Mesenchymal stem cell (in vitro differentiated cells and primary cell): Measurements from ENCODE around the gene PDE6B.

Source experiments
- DNase-seq: peaks from one replicate; pipeline ENCODE4 v3.0.0-alpha.2; 2013
- H2AFZ ChIP-seq: one replicate; pipeline ENCODE4 v1.6.1; 2013; ENCODE audit warnings: low read depth, mild to moderate bottlenecking, control low read depth, inconsistent platforms, low read length, moderate library complexity
- H2AK5ac ChIP-seq: 2 replicates; pipeline ENCODE4 v1.6.1; 2013; ENCODE audit warnings: low read length, moderate library complexity, mild to moderate bottlenecking, inconsistent platforms; ENCODE audit not compliant: severe bottlenecking
- H2BK120ac ChIP-seq: one replicate; pipeline ENCODE4 v1.6.1; 2013; ENCODE audit warnings: low read depth, mild to moderate bottlenecking, inconsistent platforms, low read length, moderate library complexity
- H2BK12ac ChIP-seq, 2 experiments: one replicate each; pipeline ENCODE4 v1.6.1; 2013; ENCODE audit warnings: inconsistent platforms in 2 of 2, low read length in 2 of 2, mild to moderate bottlenecking in 2 of 2, moderate library complexity in 2 of 2, control low read depth in 1 of 2
- H2BK15ac ChIP-seq: one replicate; pipeline ENCODE4 v1.6.1; 2013; ENCODE audit warnings: mild to moderate bottlenecking, low read depth, inconsistent platforms; ENCODE audit not compliant: poor library complexity, severe bottlenecking
- H2BK5ac ChIP-seq: 2 replicates; pipeline ENCODE4 v1.6.1; 2013; ENCODE audit warnings: low read depth, mild to moderate bottlenecking, low read length, control low read depth, inconsistent platforms; ENCODE audit not compliant: poor library complexity, severe bottlenecking
- H3K14ac ChIP-seq, 2 experiments: one replicate each; pipeline ENCODE4 v1.6.1; 2013; ENCODE audit warnings: inconsistent platforms in 2 of 2, low read length in 2 of 2, control low read depth in 1 of 2, mild to moderate bottlenecking in 1 of 2, moderate library complexity in 1 of 2
- H3K18ac ChIP-seq, 2 experiments: one replicate each; pipeline ENCODE4 v1.6.1; 2013; ENCODE audit warnings: inconsistent platforms in 2 of 2, low read length in 2 of 2, control low read depth in 1 of 2, low read depth in 1 of 2, mild to moderate bottlenecking in 1 of 2
- H3K23ac ChIP-seq, 2 experiments: one replicate each; pipeline ENCODE4 v1.6.1; 2013; ENCODE audit warnings: inconsistent platforms in 2 of 2, low read length in 2 of 2, mild to moderate bottlenecking in 2 of 2, moderate library complexity in 2 of 2, control low read depth in 1 of 2
- H3K27ac ChIP-seq: 2 replicates; pipeline ENCODE4 v1.5.1; 2013; ENCODE audit warnings: mild to moderate bottlenecking, moderate library complexity, low read length, control low read depth, inconsistent platforms; ENCODE audit not compliant: poor library complexity, severe bottlenecking
- H3K27me3 ChIP-seq, 2 experiments: 2 replicates each; pipeline versions ENCODE4 v1.6.1 to v1.7.0; 2013; ENCODE audit warnings: low read length in 2 of 2, mild to moderate bottlenecking in 2 of 2, moderate library complexity in 2 of 2, control low read depth in 1 of 2, inconsistent platforms in 1 of 2; ENCODE audit not compliant: control insufficient read depth in 1 of 2, insufficient read depth in 1 of 2
- H3K36me3 ChIP-seq, 2 experiments: 2 replicates each; pipeline versions ENCODE4 v1.6.1 to v1.7.0; 2013; ENCODE audit warnings: low read length in 2 of 2, control low read depth in 1 of 2, inconsistent platforms in 1 of 2, low read depth in 1 of 2, mild to moderate bottlenecking in 1 of 2; ENCODE audit not compliant: insufficient read depth in 2 of 2, control insufficient read depth in 1 of 2
- H3K4ac ChIP-seq, 2 experiments: one replicate each; pipeline ENCODE4 v1.6.1; 2013; ENCODE audit warnings: inconsistent platforms in 2 of 2, low read length in 2 of 2, mild to moderate bottlenecking in 2 of 2, moderate library complexity in 2 of 2, control low read depth in 1 of 2, low read depth in 1 of 2
- H3K4me1 ChIP-seq: 2 replicates; pipeline ENCODE4 v1.6.1; 2013; ENCODE audit warnings: low read depth, low read length, control low read depth; ENCODE audit not compliant: control insufficient read depth, insufficient read depth
- H3K4me2 ChIP-seq: 2 replicates; pipeline ENCODE4 v1.6.1; 2013; ENCODE audit warnings: low read length, mild to moderate bottlenecking, inconsistent platforms; ENCODE audit not compliant: poor library complexity, severe bottlenecking
- H3K4me3 ChIP-seq, 2 experiments: 2 replicates each; pipeline versions ENCODE4 v1.5.1 to v1.7.0; 2013; ENCODE audit warnings: low read length in 2 of 2, mild to moderate bottlenecking in 2 of 2, control low read depth in 1 of 2, low read depth in 1 of 2; ENCODE audit not compliant: insufficient read depth in 1 of 2
- H3K79me1 ChIP-seq: replicated peaks from 2 replicates; pipeline ENCODE4 v1.6.1; 2013; ENCODE audit warnings: mild to moderate bottlenecking, control low read depth, low read length, inconsistent platforms; ENCODE audit not compliant: poor library complexity, severe bottlenecking
- H3K9ac ChIP-seq: 2 replicates; pipeline ENCODE4 v1.7.0; 2013; ENCODE audit warnings: mild to moderate bottlenecking, low read length, moderate library complexity
- H3K9me3 ChIP-seq: 2 replicates; pipeline ENCODE4 v1.7.0; 2013; ENCODE audit warnings: mild to moderate bottlenecking, low read length; ENCODE audit not compliant: control insufficient read depth
- H4K8ac ChIP-seq: one replicate; pipeline ENCODE4 v1.6.1; 2013; ENCODE audit warnings: inconsistent platforms, mild to moderate bottlenecking, low read length, moderate library complexity
- H4K91ac ChIP-seq: one replicate; pipeline ENCODE4 v1.6.1; 2013; ENCODE audit warnings: mild to moderate bottlenecking, low read length, inconsistent platforms
- WGBS: methylation state at CpG from one replicate; pipeline ENCODE4 v1.1.7; 2013; ENCODE audit warnings: mixed read lengths; 5-methylcytosine and 5-hydroxymethylcytosine counted together

PDE6B gene

DNA sequence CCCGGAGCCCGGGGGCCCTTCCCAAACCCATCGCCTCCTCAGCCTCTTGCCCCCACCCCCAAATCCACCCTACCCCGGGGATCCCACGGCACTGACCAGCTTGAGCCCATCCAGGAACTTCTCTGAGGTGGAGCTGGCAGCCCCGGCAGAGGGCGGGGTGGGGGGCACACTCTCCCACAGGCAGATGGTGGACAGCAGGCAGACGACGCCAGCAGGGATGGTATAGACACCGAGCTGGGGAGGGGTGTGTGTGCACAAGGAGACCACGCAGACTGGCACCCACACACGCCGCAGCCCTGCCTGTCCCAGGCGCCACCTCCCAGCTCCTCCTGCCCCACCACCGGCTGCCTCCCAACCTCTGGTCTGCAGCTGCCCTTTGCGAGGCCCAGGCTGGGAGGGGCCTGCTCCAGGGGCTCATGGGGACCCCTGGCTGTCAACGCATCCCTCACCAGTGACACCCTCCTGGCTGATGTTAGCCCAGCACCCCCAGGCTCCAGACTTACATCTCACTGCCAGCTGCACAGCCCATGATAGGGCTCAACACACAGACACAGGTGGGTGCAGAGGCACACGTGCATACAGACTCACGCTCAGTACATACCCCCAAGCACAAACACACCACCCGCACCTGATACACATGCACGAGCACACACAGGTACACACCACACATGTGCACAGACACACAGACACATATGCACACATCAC is 59.4 kb downstream of the PDE6B start:
- Histone ChIP-seq H3K9me3 (no peaks in the 10 kb centered on the region), H4K91ac (no peak overlapping the region), H2AK5ac (no peak overlapping the region), H2BK5ac (no peak overlapping the region), H4K8ac (no peak overlapping the region), H2BK15ac (no peak overlapping the region), H3K4ac (no peak overlapping the region), H3K27me3 (no peaks in the 10 kb centered on the region), H3K27ac (no peak overlapping the region), H3K18ac (no peak overlapping the region), H2BK120ac (no peak overlapping the region), H3K4me2 (no peak overlapping the region), H3K36me3 (peaks cover 18 to 21% of the 10 kb centered on the region in 2 experiments), H3K14ac (no peak overlapping the region), H3K9ac (no peak overlapping the region), H3K4me3 (no peak overlapping the region), H2BK12ac (peak overlapping the region in 1 of 2 experiments; percentile 12), H2AFZ (no peak overlapping the region), H3K4me1 (peaks cover 64% of the 10 kb centered on the region), H3K79me1 (peaks cover 2% of the 10 kb centered on the region), H3K23ac (no peak overlapping the region)
- no peak for DNase-seq
- 91% methylated on average over 21 of the region's 21 CpGs for WGBS

DNA sequence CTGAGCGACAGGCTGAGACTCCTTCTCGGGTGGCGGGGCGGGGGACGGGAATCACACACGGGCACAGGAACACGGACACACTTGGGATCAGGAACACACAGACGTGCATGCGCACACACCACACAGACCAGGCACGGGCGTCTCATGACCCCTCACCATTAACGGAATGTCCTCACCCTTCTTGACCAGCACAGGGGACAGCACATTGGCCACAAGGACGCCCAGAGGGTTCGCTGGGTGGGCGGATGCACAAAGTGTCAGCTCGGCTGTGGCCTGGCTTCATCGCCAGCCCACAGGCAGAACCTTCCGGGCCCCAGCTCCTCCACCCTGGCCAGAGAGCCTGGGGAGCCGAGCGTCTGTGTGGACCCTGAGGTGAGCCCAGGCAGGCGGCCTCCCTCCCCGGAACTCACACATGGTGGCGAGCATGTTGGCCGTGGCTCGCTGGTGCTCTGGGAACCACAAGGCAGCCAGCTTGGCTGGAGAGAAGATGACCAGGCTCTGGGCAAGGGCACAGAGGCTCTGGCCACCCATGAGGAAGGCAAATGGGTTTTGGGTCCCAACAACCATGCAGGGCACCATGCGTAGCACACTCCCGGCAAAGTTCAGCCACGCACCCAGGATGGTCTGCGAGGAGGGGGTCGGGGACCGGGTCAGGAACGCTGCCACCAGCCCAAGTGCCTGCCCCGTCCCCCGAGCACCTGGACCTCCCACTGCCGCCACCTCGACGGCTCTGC is 60.5 kb downstream of the PDE6B start:
- H2AFZ ChIP-seq, result no peak overlapping the region
- H3K79me1 ChIP-seq, result peaks cover 2% of the 10 kb centered on the region
- H3K4me3 ChIP-seq, result no peak overlapping the region
- no peak overlapping the region for H2BK12ac ChIP-seq
- H3K18ac ChIP-seq, result no peak overlapping the region
- H3K4me1 ChIP-seq, result peaks cover 58% of the 10 kb centered on the region
- peaks cover 18 to 21% of the 10 kb centered on the region in 2 experiments for H3K36me3 ChIP-seq
- H4K8ac ChIP-seq, result no peak overlapping the region
- no peaks in the 10 kb centered on the region for H3K27me3 ChIP-seq
- H2BK5ac ChIP-seq, result no peak overlapping the region
- no peak overlapping the region for H2BK120ac ChIP-seq
- H3K27ac ChIP-seq, result no peak overlapping the region
- no peak overlapping the region for H3K14ac ChIP-seq
- no peak overlapping the region for H2AK5ac ChIP-seq
- H2BK15ac ChIP-seq, result no peak overlapping the region
- no peak overlapping the region for H3K23ac ChIP-seq
- no peak overlapping the region for H3K4ac ChIP-seq
- peak overlapping the region; percentile 65 for H4K91ac ChIP-seq
- no peak for DNase-seq
- no peak overlapping the region for H3K4me2 ChIP-seq
- WGBS, result 97% methylated on average over 37 of the region's 37 CpGs
- H3K9ac ChIP-seq, result no peak overlapping the region
- no peaks in the 10 kb centered on the region for H3K9me3 ChIP-seq

- Histone ChIP-seq H3K9me3 (no peaks in the 10 kb centered on the region), H3K4ac (peak overlapping the region; percentile 29 to 50), H3K79me1 (peaks cover 2% of the 10 kb centered on the region), H3K23ac (no peak overlapping the region), H3K36me3 (peaks cover 18 to 21% of the 10 kb centered on the region in 2 experiments), H3K18ac (peak overlapping the region; percentile 3 to 77), H4K91ac (peak overlapping the region; percentile 92), H3K27me3 (no peaks in the 10 kb centered on the region), H2AK5ac (peak overlapping the region; percentile 13), H2BK15ac (peak overlapping the region; percentile 88), H3K4me3 (peak overlapping the region in 1 of 2 experiments; percentile 83), H2BK120ac (no peak overlapping the region), H3K27ac (peak overlapping the region; percentile 3), H2BK12ac (peak overlapping the region; percentile 69 to 99), H4K8ac (peak overlapping the region; percentile 33), H3K4me2 (no peak overlapping the region), H2BK5ac (no peak overlapping the region), H3K9ac (peak overlapping the region; percentile 45), H3K14ac (peak overlapping the region in 1 of 2 experiments; percentile 79), H3K4me1 (peaks cover 53% of the 10 kb centered on the region), H2AFZ (peak overlapping the region; percentile 51)
- 96% methylated on average over 31 of the region's 31 CpGs for WGBS
- no peak for DNase-seq
Observed at GRCh38 chr4:686413-687040, 61.2 kb downstream of the PDE6B start.
